Central memory CD8-positive, alpha-beta T cell (primary cell): ENCODE results near the gene CD164.

Experiments
- ATAC-seq: fragments of 150-1000 bp; cut with Tn5 transposase; replicated peaks from 2 replicates; pipeline ENCODE4 v1.10.0; 2022; ENCODE audit warnings: mild to moderate bottlenecking, moderate FRiP score, moderate number of reproducible peaks; ENCODE audit not compliant: poor library complexity, severe bottlenecking; ENCODE audit errors: extremely low read depth
- DNase-seq, 2 donors: peaks; one replicate each; pipeline ENCODE4 v3.0.0; 2021; ENCODE audit warnings: low spot score in 2 of 2
- H3K27ac Mint-ChIP-seq: one replicate; pipeline ENCODE4 v1.8.0; 2022; ENCODE audit warnings: low read depth, mild to moderate bottlenecking, moderate library complexity, mixed read lengths
- H3K27me3 Mint-ChIP-seq: one replicate; pipeline ENCODE4 v1.8.0; 2022; ENCODE audit warnings: mixed read lengths
- H3K36me3 Mint-ChIP-seq: one replicate; pipeline ENCODE4 v1.8.0; 2022; ENCODE audit warnings: mild to moderate bottlenecking, moderate library complexity, mixed read lengths; ENCODE audit not compliant: insufficient read depth
- H3K4me1 Mint-ChIP-seq: one replicate; pipeline ENCODE4 v1.8.0; 2022; ENCODE audit warnings: mixed read lengths
- H3K4me3 Mint-ChIP-seq: one replicate; pipeline ENCODE4 v1.8.0; 2022; ENCODE audit warnings: mild to moderate bottlenecking, moderate library complexity, mixed read lengths
- H3K9me3 Mint-ChIP-seq: one replicate; pipeline ENCODE4 v1.8.0; 2022; ENCODE audit warnings: mixed read lengths

Gene CD164

DNA sequence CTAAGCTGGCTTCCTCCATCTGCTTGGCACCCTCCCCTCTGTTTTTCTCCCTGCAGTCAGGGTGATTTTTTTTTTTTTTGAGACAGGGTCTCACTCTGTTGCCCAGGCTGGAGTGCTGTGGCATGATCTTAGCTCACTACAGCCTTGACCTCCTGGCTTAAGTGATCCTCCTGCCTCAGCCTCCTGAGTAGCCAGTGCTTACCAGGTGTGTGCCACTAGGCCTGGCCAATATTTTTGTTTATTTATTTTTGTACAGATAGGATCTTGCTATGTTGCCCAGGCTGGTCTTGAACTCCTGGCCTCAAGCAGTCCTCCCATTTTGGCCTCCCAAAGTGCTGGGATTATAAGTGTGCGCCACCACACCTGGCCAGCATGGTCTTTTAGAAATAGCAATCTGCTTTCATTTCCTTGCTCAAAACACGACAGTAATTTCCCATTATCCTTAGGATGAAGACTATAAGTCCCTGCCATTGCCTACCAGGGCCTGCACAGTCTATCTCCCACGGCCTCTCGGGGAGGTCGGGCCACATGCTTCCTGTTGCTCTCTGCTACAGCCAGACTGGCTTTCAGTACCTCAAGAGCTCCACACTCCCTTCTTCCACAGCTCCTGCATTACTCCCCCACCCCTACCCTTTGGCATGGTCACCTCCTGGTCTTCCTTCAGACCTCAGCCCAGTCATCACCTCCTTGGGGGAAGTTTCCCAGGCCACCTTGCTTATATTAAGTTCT, 11.1 kb upstream of the CD164 start:
- H3K27ac Mint-ChIP-seq: no peak overlapping the region
- H3K4me3 Mint-ChIP-seq: no peak overlapping the region
- H3K27me3 Mint-ChIP-seq: no peaks in the 10 kb centered on the region
- no peaks in the 10 kb centered on the region for H3K9me3 Mint-ChIP-seq
- no peak for DNase-seq
- no peak for ATAC-seq
- H3K4me1 Mint-ChIP-seq: no peaks in the 10 kb centered on the region
- H3K36me3 Mint-ChIP-seq: no peaks in the 10 kb centered on the region

- H3K27me3 Mint-ChIP-seq: no peaks in the 10 kb centered on the region
- no peaks in the 10 kb centered on the region for H3K9me3 Mint-ChIP-seq
- ATAC-seq: no peak
- H3K27ac Mint-ChIP-seq: no peak overlapping the region
- no peak overlapping the region for H3K4me3 Mint-ChIP-seq
- no peaks in the 10 kb centered on the region for H3K36me3 Mint-ChIP-seq
- H3K4me1 Mint-ChIP-seq: no peaks in the 10 kb centered on the region
- no peak for DNase-seq
Observed at GRCh38 chr6:109389650-109390274, 7.5 kb upstream of the CD164 start.

DNA sequence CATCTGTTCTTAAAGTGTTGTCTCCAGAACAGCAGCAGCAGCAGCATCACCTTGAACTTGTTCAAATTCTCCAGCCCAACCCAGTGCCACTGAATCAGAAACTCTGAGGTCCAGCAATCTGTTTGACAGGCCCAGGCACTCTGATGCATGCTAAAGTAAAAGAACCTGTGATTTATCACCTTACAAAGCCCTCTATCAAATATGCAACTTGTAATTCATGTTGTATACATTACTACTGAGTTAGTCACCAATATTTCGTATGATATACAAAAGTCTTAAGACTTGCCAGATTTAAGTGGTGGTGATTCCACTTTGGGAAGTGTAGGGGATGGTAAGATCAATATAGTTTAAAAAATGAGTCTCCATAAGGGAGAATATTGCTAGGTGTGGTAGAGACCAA, 6.0 kb upstream of the CD164 start:
- Mint-ChIP-seq H3K9me3 (no peaks in the 10 kb centered on the region), H3K27ac (no peak overlapping the region), H3K27me3 (no peaks in the 10 kb centered on the region), H3K4me3 (no peak overlapping the region), H3K4me1 (no peaks in the 10 kb centered on the region), H3K36me3 (peaks cover 2% of the 10 kb centered on the region)
- ATAC-seq (no peak), DNase-seq (no peak)

DNA sequence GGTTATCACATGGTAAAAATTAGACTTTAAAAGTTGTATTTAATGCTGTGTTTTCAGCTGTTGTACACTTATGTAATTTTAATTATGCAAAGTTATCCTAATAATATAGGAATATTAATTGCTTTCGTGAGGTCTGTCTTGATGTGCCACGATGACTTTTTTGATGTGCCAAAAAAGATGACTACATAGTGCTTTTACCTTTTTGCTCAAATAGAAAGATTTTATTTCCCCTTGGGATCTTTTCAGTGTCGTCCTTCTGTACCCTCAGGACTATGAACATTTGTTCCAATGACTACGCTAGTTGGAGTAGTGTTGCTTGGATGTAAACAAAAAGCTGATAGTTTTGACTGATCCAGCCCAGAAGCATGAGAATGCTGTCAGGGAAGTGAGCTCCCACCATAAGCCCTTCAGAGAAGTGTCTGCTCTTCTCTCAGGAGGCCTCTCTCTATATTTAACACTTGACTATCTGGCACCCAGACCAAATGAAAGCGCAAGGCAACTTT, 1.2 kb upstream of the CD164 start:
- peaks cover 26% of the 10 kb centered on the region for H3K36me3 Mint-ChIP-seq
- ATAC-seq (no peak), DNase-seq (no peak)

DNA sequence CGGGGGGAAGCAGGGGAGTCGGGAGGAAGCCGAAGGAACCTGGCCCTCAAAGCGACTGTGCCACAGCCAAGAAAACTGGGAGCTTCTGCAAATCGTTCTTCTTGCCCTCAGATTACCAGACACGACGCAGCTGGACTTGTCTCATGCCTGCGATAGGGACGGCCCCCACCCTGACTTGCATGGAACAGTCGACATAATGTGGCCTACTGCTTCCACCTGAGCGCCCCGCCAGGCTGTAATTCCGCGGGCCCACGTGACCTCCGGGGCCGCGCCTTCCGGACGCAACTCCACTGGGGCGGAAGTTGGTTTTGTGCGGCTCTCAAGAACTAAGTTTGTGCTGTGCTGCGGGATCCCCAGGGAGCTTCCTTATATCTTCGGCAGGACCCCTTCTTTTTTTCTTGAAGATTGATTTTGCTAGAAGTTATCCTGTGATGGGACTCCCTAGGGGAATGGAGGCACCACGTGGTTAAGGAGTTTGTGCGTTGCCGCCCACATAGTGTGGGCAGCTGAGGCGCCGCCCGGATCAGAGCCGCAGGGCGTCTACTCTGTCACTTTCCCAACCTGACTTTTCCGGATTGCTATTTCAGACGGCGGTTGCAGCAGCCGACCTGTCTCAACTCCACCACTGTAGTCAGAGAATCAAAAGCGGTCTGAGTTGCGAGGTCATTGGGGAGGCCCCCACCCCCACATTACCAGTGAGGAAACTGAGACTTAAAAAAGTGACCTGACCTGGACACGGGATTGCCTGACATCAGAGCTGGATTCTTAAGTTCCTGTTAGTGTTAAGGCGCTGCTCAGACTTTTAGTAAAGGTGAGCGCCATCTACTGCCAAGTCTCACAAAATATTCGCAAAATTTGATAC, 540 bp upstream of the CD164 start:
- Mint-ChIP-seq H3K36me3 (peaks cover 32% of the 10 kb centered on the region), H3K27me3 (no peaks in the 10 kb centered on the region), H3K9me3 (no peaks in the 10 kb centered on the region), H3K27ac (peak overlapping the region; percentile 96), H3K4me1 (peaks cover 38% of the 10 kb centered on the region), H3K4me3 (peak overlapping the region; percentile 89)
- DNase-seq (peak; percentile 91 to 92), ATAC-seq (peak; percentile 71)

More for the DNA sequence above, 1.2 kb upstream of the CD164 start:
- H3K27ac Mint-ChIP-seq: peak overlapping the region; percentile 96
- H3K9me3 Mint-ChIP-seq: no peaks in the 10 kb centered on the region
- H3K4me3 Mint-ChIP-seq: peak overlapping the region; percentile 89
- no peaks in the 10 kb centered on the region for H3K27me3 Mint-ChIP-seq
- peaks cover 31% of the 10 kb centered on the region for H3K4me1 Mint-ChIP-seq

GRCh38 chr6:109381061-109381746, 1.1 kb downstream of the CD164 start:
- peak overlapping the region; percentile 89 for H3K4me3 Mint-ChIP-seq
- no peaks in the 10 kb centered on the region for H3K27me3 Mint-ChIP-seq
- DNase-seq (no peak), ATAC-seq (no peak)
- H3K9me3 Mint-ChIP-seq: no peaks in the 10 kb centered on the region
- peaks cover 45% of the 10 kb centered on the region for H3K4me1 Mint-ChIP-seq
- peak overlapping the region; percentile 96 for H3K27ac Mint-ChIP-seq
- H3K36me3 Mint-ChIP-seq: peaks cover 48% of the 10 kb centered on the region

GRCh38 chr6:109379711-109380110, 2.6 kb downstream of the CD164 start:
- H3K4me1 Mint-ChIP-seq: peaks cover 52% of the 10 kb centered on the region
- DNase-seq: no peak
- no peaks in the 10 kb centered on the region for H3K9me3 Mint-ChIP-seq
- ATAC-seq: no peak
- peak overlapping the region; percentile 89 for H3K4me3 Mint-ChIP-seq
- H3K36me3 Mint-ChIP-seq: peaks cover 63% of the 10 kb centered on the region
- H3K27me3 Mint-ChIP-seq: no peaks in the 10 kb centered on the region
- peak overlapping the region; percentile 96 for H3K27ac Mint-ChIP-seq

DNA sequence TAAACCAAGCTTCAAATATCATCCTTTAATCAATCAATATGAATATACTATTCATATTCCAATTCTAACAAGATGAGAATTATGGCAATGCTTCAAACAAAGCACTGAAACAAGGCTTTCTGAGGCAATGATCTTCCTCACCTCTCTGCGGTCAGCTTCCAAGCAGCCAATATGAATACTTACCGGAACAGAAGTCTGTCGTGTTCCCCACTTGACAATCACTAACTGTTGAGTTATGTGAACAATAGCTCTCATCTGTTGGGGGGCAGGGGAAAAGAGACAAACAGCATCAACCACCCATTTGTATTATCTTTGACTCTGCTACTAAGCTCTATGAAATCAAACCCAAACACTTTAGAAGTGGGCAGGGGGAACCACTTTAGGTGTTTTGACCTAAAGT, 4.5 kb downstream of the CD164 start:
- Mint-ChIP-seq H3K4me3 (peak overlapping the region; percentile 89), H3K27ac (no peak overlapping the region), H3K36me3 (peaks cover 75% of the 10 kb centered on the region), H3K9me3 (no peaks in the 10 kb centered on the region), H3K4me1 (peaks cover 70% of the 10 kb centered on the region), H3K27me3 (no peaks in the 10 kb centered on the region)
- ATAC-seq: no peak
- no peak for DNase-seq

DNA sequence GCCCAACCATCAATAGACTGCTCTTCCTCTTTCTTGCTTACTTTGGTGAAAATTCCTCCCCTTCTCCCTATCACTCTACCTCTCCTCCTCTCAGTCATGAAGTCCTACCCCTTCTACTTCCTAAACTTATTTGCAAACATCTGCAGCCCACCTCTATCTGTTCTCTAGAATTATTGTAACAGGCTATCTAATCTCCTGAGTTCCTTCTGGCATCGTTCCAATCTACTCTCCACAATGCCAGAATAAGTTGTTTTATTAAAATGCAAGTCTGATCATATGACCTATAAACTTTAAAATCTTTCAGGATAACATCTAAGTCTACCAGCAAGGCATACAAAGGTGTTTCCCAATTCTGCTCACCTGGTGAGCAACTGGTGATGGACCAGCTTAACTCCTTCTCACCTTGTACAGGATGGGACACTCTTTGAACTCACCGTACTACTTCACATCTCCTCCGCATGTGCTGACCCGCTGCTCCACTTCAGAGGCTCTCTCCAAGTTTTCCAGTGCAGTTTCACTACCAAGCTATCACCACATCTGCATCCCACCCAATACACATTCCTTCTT, 7.9 kb downstream of the CD164 start:
- H3K9me3 Mint-ChIP-seq: no peaks in the 10 kb centered on the region
- peak overlapping the region; percentile 39 for H3K27ac Mint-ChIP-seq
- peak overlapping the region; percentile 24 for H3K4me3 Mint-ChIP-seq
- DNase-seq (no peak), ATAC-seq (no peak)
- H3K27me3 Mint-ChIP-seq: no peaks in the 10 kb centered on the region
- peaks cover 87% of the 10 kb centered on the region for H3K36me3 Mint-ChIP-seq
- H3K4me1 Mint-ChIP-seq: peaks cover 60% of the 10 kb centered on the region

DNA sequence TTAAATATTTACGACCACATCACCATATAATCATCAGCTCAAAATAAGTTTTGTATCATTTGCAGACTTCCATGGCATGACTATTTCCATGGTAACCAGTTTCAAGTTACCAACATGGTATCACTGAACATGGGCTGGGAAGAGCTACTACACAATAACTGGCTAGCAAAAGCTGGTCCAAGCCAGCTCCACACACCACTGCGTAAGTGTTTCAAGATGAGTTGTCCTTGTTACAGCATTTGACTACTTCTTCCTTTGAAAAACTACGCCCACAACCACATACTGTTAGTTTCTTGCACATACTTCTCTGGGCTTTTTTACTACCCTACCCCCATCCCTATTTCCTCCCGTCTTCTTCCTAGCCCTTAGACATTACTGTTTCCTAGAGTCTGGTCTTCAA, 8.5 kb downstream of the CD164 start:
- ATAC-seq: peak; percentile 70

DNA sequence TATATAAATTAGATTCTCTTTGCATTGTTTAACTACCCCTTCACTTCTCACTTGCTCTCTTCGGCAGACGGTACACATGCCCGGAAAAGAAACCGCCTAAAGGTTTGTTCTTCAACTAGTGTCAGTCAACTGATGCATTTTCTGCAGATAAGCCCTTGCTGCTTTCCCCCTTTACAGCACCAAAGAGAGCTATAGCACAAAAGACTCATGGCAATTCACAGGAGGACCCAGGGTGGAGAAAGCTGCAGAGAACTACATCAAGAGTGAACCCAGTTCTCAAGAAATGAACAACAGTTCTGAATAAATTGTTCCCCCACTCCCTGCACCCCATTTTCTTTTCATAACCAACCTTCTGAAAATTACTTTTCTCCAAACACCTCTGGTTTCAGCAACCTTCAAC, 8.9 kb downstream of the CD164 start:
- DNase-seq (no peak), ATAC-seq (no peak)
- Mint-ChIP-seq H3K27ac (peak overlapping the region; percentile 39), H3K4me1 (peaks cover 49% of the 10 kb centered on the region), H3K4me3 (peak overlapping the region; percentile 24), H3K27me3 (no peaks in the 10 kb centered on the region), H3K9me3 (no peaks in the 10 kb centered on the region), H3K36me3 (peaks cover 89% of the 10 kb centered on the region)

More for the DNA sequence above, 8.5 kb downstream of the CD164 start:
- peaks cover 53% of the 10 kb centered on the region for H3K4me1 Mint-ChIP-seq
- H3K36me3 Mint-ChIP-seq: peaks cover 87% of the 10 kb centered on the region
- no peaks in the 10 kb centered on the region for H3K27me3 Mint-ChIP-seq
- peak overlapping the region; percentile 39 for H3K27ac Mint-ChIP-seq
- no peak for DNase-seq
- peak overlapping the region; percentile 24 for H3K4me3 Mint-ChIP-seq
- no peaks in the 10 kb centered on the region for H3K9me3 Mint-ChIP-seq

DNA sequence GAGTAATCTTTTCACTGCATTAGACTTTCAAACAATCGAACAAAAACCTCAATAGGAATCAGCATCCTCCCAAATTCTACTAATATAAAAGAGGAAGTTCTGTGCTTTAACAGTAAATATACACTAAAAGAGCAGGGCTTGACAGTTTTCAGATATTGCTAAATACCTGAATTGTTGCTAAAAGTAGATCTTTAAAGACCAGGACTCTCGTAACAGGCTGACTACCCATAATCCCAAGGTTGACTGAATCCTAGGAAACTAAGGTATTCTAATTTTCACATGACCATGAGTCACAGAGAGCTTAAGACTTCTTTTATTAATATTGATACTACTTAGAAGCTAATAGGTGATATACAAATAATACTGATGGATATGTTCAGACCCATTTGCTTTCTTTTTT, 10.1 kb downstream of the CD164 start:
- no peak for ATAC-seq
- Mint-ChIP-seq H3K4me1 (peaks cover 42% of the 10 kb centered on the region), H3K4me3 (no peak overlapping the region), H3K36me3 (peaks cover 83% of the 10 kb centered on the region), H3K27me3 (no peaks in the 10 kb centered on the region), H3K27ac (peak overlapping the region; percentile 46), H3K9me3 (no peaks in the 10 kb centered on the region)
- DNase-seq: no peak
